NT2/D1 (cell line): Measurements from ENCODE around the gene EDIL3.

ENCODE experiments used
- SUZ12 ChIP-seq: IDR thresholded peaks from 2 replicates; pipeline ENCODE4 v1.6.1; 2011; ENCODE audit not compliant: insufficient read length, insufficient read depth; ENCODE audit errors: extremely low read depth
- YY1 ChIP-seq: IDR thresholded peaks from 2 replicates; pipeline ENCODE4 v1.6.1; 2011; ENCODE audit not compliant: insufficient read length, insufficient read depth
- ZNF274 ChIP-seq: IDR thresholded peaks from 2 replicates; pipeline ENCODE4 v1.6.1; 2011; ENCODE audit warnings: mild to moderate bottlenecking, low read depth, low read length

DNA sequence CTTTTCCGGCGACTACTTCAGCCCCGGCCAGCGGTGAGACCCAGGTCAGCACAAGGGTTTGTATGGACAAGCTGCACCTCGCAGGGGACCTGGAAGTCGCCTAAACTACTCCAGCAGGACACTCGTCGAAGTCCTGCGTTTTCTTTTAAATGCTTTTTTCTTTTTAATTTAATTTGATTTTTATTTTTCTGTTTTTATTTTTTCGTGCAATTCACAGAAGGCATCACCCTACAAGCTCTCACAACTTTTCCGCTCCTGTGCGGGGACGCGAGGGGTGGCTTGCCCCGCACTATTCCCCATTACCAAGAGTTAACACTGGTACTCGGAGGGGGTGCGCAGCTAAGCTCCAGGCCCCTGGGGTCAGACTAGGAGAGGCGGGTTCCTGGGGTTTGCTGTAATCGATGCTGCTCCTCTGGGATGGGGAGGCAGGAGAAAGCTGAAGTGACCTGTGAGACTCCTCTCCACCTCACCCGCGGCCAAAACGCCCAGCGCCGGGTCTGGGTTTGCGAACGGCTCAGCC, 1.3 kb downstream of the EDIL3 start:
- TF ChIP-seq YY1, result no peak
- TF ChIP-seq ZNF274, result no peak
- TF ChIP-seq SUZ12, result no peak
